Mesothelial cell of epicardium (in vitro differentiated cells): ENCODE measurements around the gene EDN1. TPM values are rescaled to one million over a fixed set of nuclear protein-coding genes. Genes with fewer than 3 reads are reported as not detected.

Experiments
- DNase-seq, 2 experiments: peaks; one replicate each; pipeline ENCODE4 v3.0.0; 2021; ENCODE audit warnings: low spot score in 2 of 2; ENCODE audit not compliant: unreplicated experiment in 2 of 2
- H3K27ac Mint-ChIP-seq: 2 replicates; pipeline ENCODE4 v1.8.0; 2021; ENCODE audit warnings: mixed read lengths
- H3K27me3 Mint-ChIP-seq: 2 replicates; pipeline ENCODE4 v1.8.0; 2021; ENCODE audit warnings: low read depth, mixed read lengths
- H3K36me3 Mint-ChIP-seq: 2 replicates; pipeline ENCODE4 v1.8.0; 2021; ENCODE audit warnings: mixed read lengths
- H3K4me1 Mint-ChIP-seq: 2 replicates; pipeline ENCODE4 v1.8.0; 2021; ENCODE audit warnings: mixed read lengths
- H3K4me3 Mint-ChIP-seq: 2 replicates; pipeline ENCODE4 v1.8.0; 2021; ENCODE audit warnings: mild to moderate bottlenecking, moderate library complexity, mixed read lengths
- H3K9me3 Mint-ChIP-seq: 2 replicates; pipeline ENCODE4 v1.8.0; 2021; ENCODE audit warnings: mixed read lengths
- total RNA-seq: library from RNA; stranded (reverse); gene quantifications from 3 replicates; pipeline ENCODE4 v1.2.1, GENCODE V29; 2021
- TF ChIP-seq, protein P1 (sequence below): fragments of 200-600 bp; sonication (generic); IDR thresholded peaks from one replicate; pipeline ENCODE4 v1.5.0; 2021; ENCODE audit warnings: antibody characterized with exemption; ENCODE audit not compliant: unreplicated experiment

EDN1 gene
- total RNA-seq, 1 donor from 2014 or later = 8.9 TPM

DNA sequence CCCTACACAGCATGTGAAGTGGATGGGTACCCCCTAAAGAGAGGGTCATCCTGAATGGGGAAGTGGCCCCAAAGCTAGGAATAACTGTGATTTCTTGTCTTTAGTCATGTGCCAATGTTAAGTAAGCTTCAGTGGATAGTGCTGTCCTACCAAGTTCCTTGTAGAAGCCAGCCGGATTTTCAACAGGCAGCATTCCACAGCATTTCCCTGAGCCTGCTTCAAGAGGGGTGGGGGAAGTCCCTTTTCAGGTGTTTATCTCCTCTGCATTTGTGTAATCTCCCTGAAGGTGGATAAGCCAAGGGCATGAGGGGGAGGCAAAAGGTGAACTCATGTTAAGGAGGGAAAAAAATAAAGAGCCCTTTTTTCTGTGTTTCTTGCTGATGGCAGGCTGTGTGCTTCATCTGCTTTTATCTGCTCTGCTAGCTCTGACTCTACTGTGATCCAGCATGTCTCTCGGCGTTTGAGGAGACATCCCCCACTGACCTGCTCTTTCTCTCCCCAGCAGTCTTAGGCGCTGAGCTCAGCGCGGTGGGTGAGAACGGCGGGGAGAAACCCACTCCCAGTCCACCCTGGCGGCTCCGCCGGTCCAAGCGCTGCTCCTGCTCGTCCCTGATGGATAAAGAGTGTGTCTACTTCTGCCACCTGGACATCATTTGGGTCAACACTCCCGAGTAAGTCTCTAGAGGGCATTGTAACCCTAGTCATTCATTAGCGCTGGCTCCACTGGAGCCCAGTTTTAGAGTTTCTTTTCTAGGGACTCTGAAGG is 1.9 kb downstream of the EDN1 start:
- Mint-ChIP-seq H3K27me3 (peaks cover 14% of the 10 kb centered on the region), H3K4me1 (peaks cover 45% of the 10 kb centered on the region), H3K27ac (no peak overlapping the region), H3K4me3 (peak overlapping the region; percentile 62), H3K36me3 (no peaks in the 10 kb centered on the region), H3K9me3 (no peaks in the 10 kb centered on the region)
- DNase-seq = no peak
- TF ChIP-seq, protein P1, sequence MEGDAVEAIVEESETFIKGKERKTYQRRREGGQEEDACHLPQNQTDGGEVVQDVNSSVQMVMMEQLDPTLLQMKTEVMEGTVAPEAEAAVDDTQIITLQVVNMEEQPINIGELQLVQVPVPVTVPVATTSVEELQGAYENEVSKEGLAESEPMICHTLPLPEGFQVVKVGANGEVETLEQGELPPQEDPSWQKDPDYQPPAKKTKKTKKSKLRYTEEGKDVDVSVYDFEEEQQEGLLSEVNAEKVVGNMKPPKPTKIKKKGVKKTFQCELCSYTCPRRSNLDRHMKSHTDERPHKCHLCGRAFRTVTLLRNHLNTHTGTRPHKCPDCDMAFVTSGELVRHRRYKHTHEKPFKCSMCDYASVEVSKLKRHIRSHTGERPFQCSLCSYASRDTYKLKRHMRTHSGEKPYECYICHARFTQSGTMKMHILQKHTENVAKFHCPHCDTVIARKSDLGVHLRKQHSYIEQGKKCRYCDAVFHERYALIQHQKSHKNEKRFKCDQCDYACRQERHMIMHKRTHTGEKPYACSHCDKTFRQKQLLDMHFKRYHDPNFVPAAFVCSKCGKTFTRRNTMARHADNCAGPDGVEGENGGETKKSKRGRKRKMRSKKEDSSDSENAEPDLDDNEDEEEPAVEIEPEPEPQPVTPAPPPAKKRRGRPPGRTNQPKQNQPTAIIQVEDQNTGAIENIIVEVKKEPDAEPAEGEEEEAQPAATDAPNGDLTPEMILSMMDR = no peak

DNA sequence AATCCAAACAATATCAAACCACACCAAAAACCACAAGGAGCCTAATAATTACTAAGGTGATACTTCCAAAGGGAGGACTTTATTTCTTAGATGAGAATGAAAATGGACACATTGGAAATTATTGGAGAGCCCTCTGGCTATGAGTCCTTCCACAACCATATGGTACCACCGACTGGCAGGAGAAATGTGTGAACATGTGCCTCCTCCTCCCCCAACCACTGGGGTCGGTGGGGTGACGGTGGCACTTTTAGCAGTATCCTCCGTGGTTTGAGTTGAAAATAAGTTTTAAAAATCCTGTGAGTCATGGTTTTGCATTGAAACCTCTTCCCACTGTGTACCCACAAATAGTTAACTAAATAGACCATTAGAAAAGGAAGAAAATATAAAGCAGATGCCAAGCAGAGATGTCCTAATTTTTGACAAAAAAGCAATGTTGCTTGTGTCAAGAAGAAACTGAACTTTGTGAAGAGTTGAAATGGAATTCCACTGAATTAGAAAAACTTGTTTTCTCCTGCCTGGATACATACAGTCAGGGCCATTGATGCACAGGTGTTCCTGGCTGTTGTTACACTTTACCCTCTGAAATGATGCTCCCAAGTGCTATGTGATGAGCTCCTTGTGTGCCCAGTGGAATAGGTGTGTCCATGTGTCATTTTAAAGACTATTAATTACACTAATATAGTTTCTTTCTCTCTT is 3.2 kb downstream of the EDN1 start:
- Mint-ChIP-seq H3K27me3 (peaks cover 14% of the 10 kb centered on the region), H3K9me3 (no peaks in the 10 kb centered on the region), H3K4me3 (no peak overlapping the region)

DNA sequence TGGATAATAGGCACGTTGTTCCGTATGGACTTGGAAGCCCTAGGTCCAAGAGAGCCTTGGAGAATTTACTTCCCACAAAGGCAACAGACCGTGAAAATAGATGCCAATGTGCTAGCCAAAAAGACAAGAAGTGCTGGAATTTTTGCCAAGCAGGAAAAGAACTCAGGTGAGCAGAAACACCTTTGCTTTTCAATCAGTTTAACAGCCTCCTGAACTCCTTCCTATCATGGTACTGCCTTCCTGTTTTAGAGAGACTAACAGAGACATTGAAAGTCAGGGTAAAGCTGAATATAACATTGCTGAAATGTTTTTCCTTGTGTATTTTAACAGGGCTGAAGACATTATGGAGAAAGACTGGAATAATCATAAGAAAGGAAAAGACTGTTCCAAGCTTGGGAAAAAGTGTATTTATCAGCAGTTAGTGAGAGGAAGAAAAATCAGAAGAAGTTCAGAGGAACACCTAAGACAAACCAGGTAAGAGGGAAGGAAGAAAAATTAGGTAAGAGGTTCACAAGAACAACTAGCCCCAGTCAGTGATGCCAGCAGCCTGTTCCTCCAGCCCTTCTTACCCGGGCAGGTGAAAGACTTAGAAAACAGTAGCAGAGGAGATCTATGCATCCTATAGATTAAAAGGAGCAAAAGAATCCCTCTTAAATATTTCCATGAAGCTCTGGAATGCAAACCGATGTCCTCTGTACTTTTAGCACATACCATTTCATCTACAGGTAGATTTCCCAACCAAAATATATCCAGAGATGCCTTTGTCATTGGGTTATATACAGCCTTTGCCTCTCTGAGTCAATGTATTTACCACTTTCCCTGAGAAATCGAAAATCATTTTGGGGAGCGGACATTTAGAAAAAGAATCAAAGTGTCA is 4.0 kb downstream of the EDN1 start:
- peaks cover 33% of the 10 kb centered on the region for H3K4me1 Mint-ChIP-seq
- no peaks in the 10 kb centered on the region for H3K36me3 Mint-ChIP-seq
- no peaks in the 10 kb centered on the region for H3K9me3 Mint-ChIP-seq
- TF ChIP-seq, protein P1 = no peak
- DNase-seq = no peak
- no peak overlapping the region for H3K4me3 Mint-ChIP-seq
- no peak overlapping the region for H3K27ac Mint-ChIP-seq
- H3K27me3 Mint-ChIP-seq = peaks cover 14% of the 10 kb centered on the region

More for the DNA sequence above, 3.2 kb downstream of the EDN1 start:
- Mint-ChIP-seq H3K36me3 (no peaks in the 10 kb centered on the region), H3K4me1 (peaks cover 38% of the 10 kb centered on the region), H3K27ac (no peak overlapping the region)
- no peak for DNase-seq
- TF ChIP-seq, protein P1 = no peak

DNA sequence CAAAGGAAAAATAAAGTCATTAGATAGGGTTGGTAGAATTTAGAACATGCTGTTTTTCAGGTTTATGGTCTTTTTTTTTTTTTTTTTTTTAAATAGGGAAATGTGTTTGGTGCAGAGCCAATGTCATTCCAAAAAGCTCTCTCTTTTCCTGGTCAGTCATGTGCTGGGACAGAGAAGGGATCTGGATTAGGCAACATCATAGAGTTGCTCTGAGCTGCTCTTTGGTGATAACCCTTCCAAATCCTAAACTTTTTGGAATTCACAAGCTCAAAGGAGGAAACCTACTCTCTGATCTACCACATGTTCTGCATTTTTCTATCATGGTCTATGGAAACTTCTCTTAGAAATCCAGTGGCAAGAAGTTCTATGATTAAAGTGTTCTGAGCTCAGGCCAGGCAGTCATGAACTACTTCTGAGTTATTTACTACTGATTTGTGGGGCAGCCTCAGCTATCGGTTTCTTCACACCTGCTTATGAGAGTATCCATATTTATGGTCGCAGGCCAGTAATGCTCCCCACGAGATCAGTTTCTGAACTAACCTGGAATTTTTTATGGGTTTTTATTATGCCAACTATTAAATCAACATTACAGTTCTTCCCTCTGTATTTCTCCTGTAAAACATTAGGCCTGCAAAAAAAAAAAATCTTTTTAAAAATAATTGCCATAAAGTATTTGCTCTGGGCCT is 4.8 kb downstream of the EDN1 start:
- H3K4me3 Mint-ChIP-seq = no peak overlapping the region
- no peak overlapping the region for H3K27ac Mint-ChIP-seq
- TF ChIP-seq, protein P1 = no peak
- H3K4me1 Mint-ChIP-seq = peaks cover 26% of the 10 kb centered on the region
- H3K27me3 Mint-ChIP-seq = peaks cover 14% of the 10 kb centered on the region
- H3K36me3 Mint-ChIP-seq = no peaks in the 10 kb centered on the region
- DNase-seq = no peak
- no peaks in the 10 kb centered on the region for H3K9me3 Mint-ChIP-seq
